GM10266 (cell line): ENCODE data around the gene CDC23.
"Not testable (repeated sequence)": the region's sequence is repeated elsewhere in the genome, so short reads cannot be mapped to it uniquely, and the experiment has no call there.

Source experiments
- DNase-seq: peaks from one replicate; pipeline ENCODE4 v3.0.0; 2012; ENCODE audit errors: extremely low spot score
- TF ChIP-seq, protein P1 (sequence below): IDR thresholded peaks from 2 replicates; pipeline ENCODE4 v1.5.1; 2012; ENCODE audit warnings: mild to moderate bottlenecking, low read depth; ENCODE audit not compliant: control insufficient read depth, insufficient read depth; ENCODE audit errors: missing control alignments

Gene CDC23

DNA sequence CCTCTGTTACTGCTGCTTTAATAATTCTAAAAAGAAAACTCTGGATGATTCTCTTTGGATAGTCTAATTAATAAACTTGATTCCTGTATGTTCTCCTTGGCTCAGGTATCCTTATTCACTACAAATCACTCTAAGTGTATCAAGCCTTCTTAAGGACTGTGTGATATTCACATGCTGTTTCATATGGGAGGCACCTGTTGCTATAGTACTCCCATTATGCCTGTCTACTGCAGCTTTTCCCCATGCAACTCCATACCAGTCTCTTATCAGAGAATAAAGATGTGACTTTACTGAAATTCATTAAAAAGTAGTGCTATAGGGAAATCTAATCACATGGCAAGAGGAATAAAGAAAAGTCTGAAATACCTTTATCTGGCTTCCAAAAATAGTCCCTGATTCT is 49.4 kb downstream of the CDC23 start:
- TF ChIP-seq, protein P1, sequence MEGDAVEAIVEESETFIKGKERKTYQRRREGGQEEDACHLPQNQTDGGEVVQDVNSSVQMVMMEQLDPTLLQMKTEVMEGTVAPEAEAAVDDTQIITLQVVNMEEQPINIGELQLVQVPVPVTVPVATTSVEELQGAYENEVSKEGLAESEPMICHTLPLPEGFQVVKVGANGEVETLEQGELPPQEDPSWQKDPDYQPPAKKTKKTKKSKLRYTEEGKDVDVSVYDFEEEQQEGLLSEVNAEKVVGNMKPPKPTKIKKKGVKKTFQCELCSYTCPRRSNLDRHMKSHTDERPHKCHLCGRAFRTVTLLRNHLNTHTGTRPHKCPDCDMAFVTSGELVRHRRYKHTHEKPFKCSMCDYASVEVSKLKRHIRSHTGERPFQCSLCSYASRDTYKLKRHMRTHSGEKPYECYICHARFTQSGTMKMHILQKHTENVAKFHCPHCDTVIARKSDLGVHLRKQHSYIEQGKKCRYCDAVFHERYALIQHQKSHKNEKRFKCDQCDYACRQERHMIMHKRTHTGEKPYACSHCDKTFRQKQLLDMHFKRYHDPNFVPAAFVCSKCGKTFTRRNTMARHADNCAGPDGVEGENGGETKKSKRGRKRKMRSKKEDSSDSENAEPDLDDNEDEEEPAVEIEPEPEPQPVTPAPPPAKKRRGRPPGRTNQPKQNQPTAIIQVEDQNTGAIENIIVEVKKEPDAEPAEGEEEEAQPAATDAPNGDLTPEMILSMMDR = no peak
- no peak for DNase-seq

DNA sequence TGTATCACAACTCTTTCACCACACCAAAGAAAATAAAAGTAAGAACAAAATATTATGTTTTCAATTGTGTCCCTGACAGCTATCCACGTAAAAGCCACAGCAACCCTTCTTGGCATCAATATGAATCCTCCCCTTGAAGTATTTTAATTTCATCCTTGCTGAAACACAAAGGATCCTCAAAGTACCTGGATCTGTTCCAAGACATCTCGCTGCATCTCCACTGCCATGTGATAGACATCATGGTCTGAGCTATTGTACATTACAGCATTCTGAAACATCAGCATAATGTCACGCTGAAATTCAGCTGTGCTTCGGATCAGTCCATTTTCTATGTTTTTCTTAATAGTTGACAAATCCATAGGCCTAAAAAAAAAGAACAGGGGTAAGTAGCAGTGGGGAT is 52.4 kb downstream of the CDC23 start:
- TF ChIP-seq, protein P1 = no peak

DNA sequence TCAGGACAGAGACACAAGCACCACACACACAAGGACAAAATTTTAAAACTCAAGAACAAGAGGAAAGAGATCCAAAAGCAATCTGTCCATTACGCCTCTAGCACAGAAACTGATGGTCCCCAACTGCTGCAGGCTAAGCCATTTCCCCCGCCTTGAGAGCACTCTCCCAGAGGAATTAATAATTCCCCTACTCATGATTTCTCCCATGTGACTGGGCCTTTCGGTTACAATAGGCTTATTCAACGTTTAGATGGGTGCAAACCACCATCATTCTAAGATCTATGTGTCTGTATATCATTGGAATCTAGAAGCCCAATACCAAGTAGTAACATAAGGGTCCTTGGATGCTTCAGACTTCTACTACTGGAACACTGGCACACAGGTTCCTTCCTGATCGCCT is 53.5 kb downstream of the CDC23 start:
- DNase-seq = no peak
- TF ChIP-seq, protein P1 = no peak

More for the DNA sequence above, 52.4 kb downstream of the CDC23 start:
- DNase-seq = no peak

DNA sequence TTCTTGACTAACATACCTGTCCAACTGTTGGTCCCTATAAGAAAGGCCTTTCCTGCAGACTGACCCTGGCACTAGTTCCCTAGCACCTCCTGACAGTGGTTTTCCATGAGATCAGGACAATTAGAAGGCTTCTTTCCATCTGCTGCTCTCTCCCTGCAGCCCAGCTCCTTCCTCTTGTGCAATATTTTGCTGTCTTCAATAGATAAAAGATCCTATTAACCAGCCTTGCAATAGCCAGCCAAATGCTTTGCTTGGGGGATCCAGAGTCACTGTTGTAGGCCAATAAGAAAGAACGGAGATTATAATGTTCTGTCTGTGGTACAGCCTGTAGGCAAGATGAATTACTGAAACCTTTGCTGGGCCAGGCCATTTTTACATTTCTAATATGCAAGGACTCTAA is 55.5 kb downstream of the CDC23 start:
- TF ChIP-seq, protein P1 = no peak
- no peak for DNase-seq

DNA sequence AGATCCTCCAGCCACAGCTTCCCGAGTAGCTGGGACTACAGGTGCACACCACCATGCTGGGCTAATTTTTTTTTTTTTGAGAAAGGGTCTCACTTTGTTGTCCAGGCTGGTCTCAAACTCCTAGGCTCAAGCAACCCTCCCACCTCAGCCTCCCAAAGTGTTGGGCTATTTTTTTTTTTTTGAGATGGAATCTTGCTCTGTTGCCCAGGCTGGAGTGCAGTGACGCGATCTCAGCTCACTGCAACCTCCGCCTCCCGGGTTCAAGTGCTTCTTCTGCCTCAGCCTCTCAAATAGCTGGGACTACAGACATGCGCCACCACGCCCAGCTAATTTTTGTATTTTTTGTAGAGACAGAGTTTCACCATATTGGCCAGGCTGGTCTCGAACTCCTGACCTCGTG is 57.1 kb downstream of the CDC23 start:
- DNase-seq = not testable (repeated sequence)

DNA sequence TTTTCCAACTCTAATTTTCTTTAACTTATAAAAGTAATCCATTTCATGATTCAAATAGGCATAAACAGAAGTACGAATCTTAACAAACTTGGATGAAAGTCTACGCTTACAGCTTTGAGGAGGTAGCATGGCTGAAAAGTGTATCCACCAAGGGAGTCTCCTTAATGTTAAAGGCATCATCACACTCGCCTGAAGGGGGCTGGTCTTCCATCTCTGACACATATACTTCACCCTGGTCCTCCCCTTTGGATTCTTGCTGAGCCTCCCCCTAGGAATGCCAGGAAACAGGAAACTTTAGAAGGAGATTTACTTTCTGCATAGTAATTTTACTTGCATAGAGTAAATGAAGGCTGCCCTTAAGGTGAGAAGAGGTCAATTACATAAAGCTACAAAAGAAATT is 63.6 kb downstream of the CDC23 start:
- TF ChIP-seq, protein P1 = no peak
- no peak for DNase-seq

DNA sequence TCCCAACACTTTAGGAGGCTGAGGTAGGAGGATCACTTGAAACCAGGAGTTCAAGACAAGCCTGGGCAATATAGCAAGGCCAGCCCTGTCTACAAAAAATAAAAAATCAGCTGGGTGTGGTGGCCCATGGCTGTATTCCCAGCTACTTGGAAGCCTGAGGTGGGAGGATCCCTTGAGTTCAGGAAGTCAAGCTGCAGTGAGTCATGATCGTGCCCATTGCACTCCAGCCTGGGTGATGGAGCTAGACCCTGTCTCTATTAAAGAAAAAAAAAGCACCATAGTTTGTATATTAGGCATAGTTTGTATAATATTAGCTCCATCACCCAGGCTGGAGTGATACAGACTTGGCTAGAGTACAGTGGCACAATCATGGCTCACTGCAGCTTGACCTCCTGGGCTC is 64.3 kb downstream of the CDC23 start:
- TF ChIP-seq, protein P1 = no peak
- no peak for DNase-seq

DNA sequence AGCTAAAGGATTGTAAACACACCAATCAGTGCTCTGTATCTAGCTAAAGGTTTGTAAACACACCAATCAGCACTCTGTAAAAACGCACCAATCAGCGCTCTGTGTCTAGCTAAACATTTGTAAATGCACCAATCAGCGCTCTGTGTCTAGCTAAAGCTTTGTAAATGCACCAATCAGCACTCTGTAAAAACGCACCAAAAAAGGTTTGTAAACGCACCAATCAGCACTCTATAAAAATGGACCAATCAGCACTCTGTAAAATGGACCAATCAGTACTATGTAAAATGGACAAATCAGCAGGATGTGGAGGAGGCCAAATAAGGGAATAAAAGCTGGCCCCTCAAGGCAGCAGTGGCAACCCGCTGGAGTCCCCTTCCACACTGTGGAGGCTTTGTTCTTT is 69.5 kb downstream of the CDC23 start:
- not testable (repeated sequence) for DNase-seq
